ENCODE data around the gene TBC1D21. TPM values are rescaled to one million over a fixed set of nuclear protein-coding genes. Genes with fewer than 3 reads are reported as not detected.

Gene TBC1D21
- total and polyA plus RNA-seq, 9 donors = not detected

GRCh38 chr15:73909651-73910050 lies 36.3 kb downstream of the TBC1D21 start:
- no peaks in the 10 kb centered on the region for H3K4me1 ChIP-seq (ENCODE audit: insufficient read depth)
- DNase-seq = no peak
- H3K27ac ChIP-seq = no peak overlapping the region
- H3K9me3 ChIP-seq = no peaks in the 10 kb centered on the region
- H3K36me3 ChIP-seq = no peaks in the 10 kb centered on the region
- intact Hi-C loops (cut with DNase I) = loop anchor here in 2 of 4 donors (5.0 to 10.0 kb wide), 4 partner anchors 202 to 345 kb away; no protein-coding TSS in a partner anchor
- no peaks in the 10 kb centered on the region for H3K27me3 ChIP-seq
- TF ChIP-seq EP300 (IDR thresholded peaks at IDR 0.05) (no peak), POLR2A (IDR thresholded peaks at IDR 0.05) (no peak), CTCF (IDR thresholded peaks at IDR 0.05) (no peak)
- 94% methylated on average over 2 of the region's 2 CpGs for WGBS, 3 donors
- no peak overlapping the region for H3K4me3 ChIP-seq

- TF ChIP-seq CTCF (IDR thresholded peaks at IDR 0.05) (no peak), EP300 (IDR thresholded peaks at IDR 0.05) (no peak), POLR2A (IDR thresholded peaks at IDR 0.05) (no peak)
- Histone ChIP-seq H3K9me3 (no peaks in the 10 kb centered on the region), H3K27me3 (no peaks in the 10 kb centered on the region), H3K4me3 (no peak overlapping the region), H3K36me3 (no peaks in the 10 kb centered on the region), H3K27ac (no peak overlapping the region), H3K4me1 (ENCODE audit: insufficient read depth) (no peaks in the 10 kb centered on the region)
- intact Hi-C loops (cut with DNase I) = no loop called here
- no peak for DNase-seq
- WGBS, 3 donors = 72 to 80% (median 78%) methylated on average over 7 of the region's 7 CpGs
These were observed 37.3 kb downstream of the TBC1D21 start for GRCh38 chr15:73910522-73911303.

- intact Hi-C loops (cut with DNase I) = no loop called here
- no peaks in the 10 kb centered on the region for H3K9me3 ChIP-seq
- 74 to 79% (median 78%) methylated on average over 7 of the region's 7 CpGs for WGBS, 3 donors
- H3K4me1 ChIP-seq (ENCODE audit: insufficient read depth) = no peaks in the 10 kb centered on the region
- DNase-seq = no peak
- H3K27me3 ChIP-seq = no peaks in the 10 kb centered on the region
- no peak for TF ChIP-seq POLR2A (IDR thresholded peaks at IDR 0.05)
- no peak for TF ChIP-seq CTCF (IDR thresholded peaks at IDR 0.05)
- no peak for TF ChIP-seq EP300 (IDR thresholded peaks at IDR 0.05)
- no peak overlapping the region for H3K27ac ChIP-seq
- no peak overlapping the region for H3K4me3 ChIP-seq
- H3K36me3 ChIP-seq = no peaks in the 10 kb centered on the region
These were observed 38.7 kb downstream of the TBC1D21 start for GRCh38 chr15:73912030-73912596.

GRCh38 chr15:73914145-73914544 lies 40.8 kb downstream of the TBC1D21 start:
- TF ChIP-seq POLR2A (IDR thresholded peaks at IDR 0.05) (no peak), EP300 (IDR thresholded peaks at IDR 0.05) (no peak), CTCF (IDR thresholded peaks at IDR 0.05) (no peak)
- WGBS, 3 donors = 82 to 83% (median 83%) methylated on average over 3 of the region's 3 CpGs
- Histone ChIP-seq H3K9me3 (no peaks in the 10 kb centered on the region), H3K36me3 (no peaks in the 10 kb centered on the region), H3K4me3 (no peak overlapping the region), H3K4me1 (ENCODE audit: insufficient read depth) (no peaks in the 10 kb centered on the region), H3K27ac (no peak overlapping the region), H3K27me3 (no peaks in the 10 kb centered on the region)
- no peak for DNase-seq
- intact Hi-C loops (cut with DNase I) = no loop called here

Data from ovary (tissue), 9 donors.